ENCODE data around the gene CYTH3. TPM values are rescaled to one million over a fixed set of nuclear protein-coding genes. Genes with fewer than 3 reads are reported as not detected.

CYTH3 gene
- total and polyA plus RNA-seq, 2 of the 8 experiments (the other 6 are each of a cell fraction or from before 2014, with no cell fraction given): 10.3 to 11.9 TPM

- FAIRE-seq: no peak
- no peaks in the 10 kb centered on the region for H3K27me3 ChIP-seq (replicated peaks in 1 of 4; ENCODE audit: control insufficient read depth in 3 of 4, extremely low read depth in 1 of 4, insufficient read depth in 3 of 4, low read length in 3 of 4)
Measured at GRCh38 chr7:6259257-6259656, 13.2 kb downstream of the CYTH3 start.

More at GRCh38 chr7:6259257-6259656, 13.2 kb downstream of the CYTH3 start:
- Histone ChIP-seq H2BK12ac (ENCODE audit: low read depth, low read length) (no peak overlapping the region), H3K9me3 (ENCODE audit: insufficient read depth in 2 of 2, low read depth in 1 of 2, low read length in 1 of 2) (no peaks in the 10 kb centered on the region), H2BK20ac (ENCODE audit: low read length) (no peak overlapping the region), H2BK5ac (ENCODE audit: low read depth, low read length) (no peak overlapping the region), H3K18ac (ENCODE audit: extremely low read depth, low read length) (no peak overlapping the region), H3K4me3 (ENCODE audit: extremely low read depth in 1 of 4, insufficient read depth in 2 of 4, low read depth in 3 of 4, low read length in 4 of 4) (no peak overlapping the region), H3K4me1 (replicated peaks in 1 of 4; ENCODE audit: control insufficient read depth in 3 of 4, insufficient read depth in 4 of 4, low read length in 3 of 4) (peaks cover 0 to 9% (median 2%) of the 10 kb centered on the region in 4 experiments; a peak in 3 of 7 replicates), H2BK15ac (ENCODE audit: low read length) (no peak overlapping the region), H3K23me2 (ENCODE audit: low read depth, low read length) (no peaks in the 10 kb centered on the region), H3K27ac (ENCODE audit: low read depth, low read length) (no peak overlapping the region), H3K79me2 (ENCODE audit: control insufficient read depth in 1 of 2, insufficient read depth in 2 of 2, low read length in 2 of 2) (peaks cover 0 to 24% of the 10 kb centered on the region in 2 experiments; a peak in 1 of 4 replicates), H2AFZ (ENCODE audit: low read length) (no peak overlapping the region), H3K79me1 (ENCODE audit: low read depth, low read length) (no peaks in the 10 kb centered on the region), H3K36me3 (ENCODE audit: control insufficient read depth in 2 of 4, insufficient read depth in 4 of 4, low read length in 3 of 4) (no peaks in the 10 kb centered on the region), H3K14ac (ENCODE audit: insufficient read length) (no peak overlapping the region), H3K4me2 (ENCODE audit: insufficient read depth in 1 of 2, low read depth in 2 of 2, low read length in 2 of 2) (no peak overlapping the region), H4K5ac (ENCODE audit: insufficient read length, low read depth, low read length) (no peak overlapping the region), H4K20me1 (replicated peaks in 1 of 2; ENCODE audit: control insufficient read depth in 1 of 2, insufficient read depth in 2 of 2, low read length in 2 of 2) (peaks cover 0 to 2% of the 10 kb centered on the region in 2 experiments), H2AK5ac (ENCODE audit: low read depth, low read length) (no peak overlapping the region), H4K8ac (ENCODE audit: extremely low read depth, insufficient read depth, low read length) (no peak overlapping the region), H2BK120ac (replicated peaks; ENCODE audit: low read depth, low read length) (no peak overlapping the region), H3K23ac (ENCODE audit: insufficient read length) (no peak overlapping the region), H3K56ac (replicated peaks; ENCODE audit: insufficient read length, low read depth, low read length) (no peak overlapping the region), H3K9ac (replicated peaks in 1 of 4; ENCODE audit: extremely low read depth in 1 of 4, low read depth in 3 of 4, low read length in 3 of 4) (no peak overlapping the region), H4K91ac (replicated peaks; ENCODE audit: insufficient read length, low read length) (no peak overlapping the region), H3K4ac (replicated peaks; ENCODE audit: insufficient read length, low read depth, low read length) (no peak overlapping the region)
- 83% methylated on average over 3 of the region's 3 CpGs; no CpG with 5 or more reads in 1 of the 2 experiments for WGBS, 2 experiments (ENCODE audit: extremely low coverage in 1 of 2, insufficient coverage in 1 of 2, insufficient read length in 1 of 2, insufficient replicate concordance in 2 of 2, low coverage in 1 of 2, low lambda C conversion rate in 2 of 2, missing lambda C conversion rate in 1 of 2)
- no peak for DNase-seq (ENCODE audit: low read depth in 1 of 2, low spot score in 2 of 2)
- POLR2A ChIA-PET (ENCODE audit: partially characterized antibody): no interaction called here
- no peak for TF ChIP-seq SUZ12 (IDR thresholded peaks at IDR 0.05; ENCODE audit: low read length)
- no peak for TF ChIP-seq MAX (IDR thresholded peaks at IDR 0.05)
- TF ChIP-seq CTCF (IDR thresholded peaks at IDR 0.05; ENCODE audit: control extremely low read depth in 1 of 3, insufficient read depth in 1 of 3, low read depth in 1 of 3, low read length in 3 of 3): no peak
- no peak for TF ChIP-seq POU5F1 (IDR thresholded peaks at IDR 0.05; ENCODE audit: low read depth, low read length)
- TF ChIP-seq HDAC2 (IDR thresholded peaks at IDR 0.05; ENCODE audit: borderline replicate concordance in 1 of 2, low read depth in 2 of 2, low read length in 2 of 2): no peak
- no peak for TF ChIP-seq FOSL1 (IDR thresholded peaks at IDR 0.05; ENCODE audit: insufficient read depth, low read depth, low read length)
- TF ChIP-seq TCF12 (IDR thresholded peaks at IDR 0.05; ENCODE audit: low read depth, low read length): no peak
- no peak for TF ChIP-seq CTBP2 (IDR thresholded peaks at IDR 0.05; ENCODE audit: borderline replicate concordance, insufficient read depth, insufficient read length, low read length)
- CTCF ChIA-PET (ENCODE audit: partially characterized antibody): interaction anchor here (1.1 to 1.3 kb wide), 2 partner anchors 12 to 63 kb away, joined by 3 to 4 read pairs; no protein-coding TSS in a partner anchor

Data from H1 (cell line).